ENCODE data around the gene CIC. TPM values are rescaled to one million over a fixed set of nuclear protein-coding genes. Genes with fewer than 3 reads are reported as not detected.

The CIC gene
- total and polyA plus RNA-seq, 10 of the 15 experiments (the other 5 are each of a cell fraction or from before 2014, with no cell fraction given) = 0.18 to 50.6 (median 7.1) TPM

DNA sequence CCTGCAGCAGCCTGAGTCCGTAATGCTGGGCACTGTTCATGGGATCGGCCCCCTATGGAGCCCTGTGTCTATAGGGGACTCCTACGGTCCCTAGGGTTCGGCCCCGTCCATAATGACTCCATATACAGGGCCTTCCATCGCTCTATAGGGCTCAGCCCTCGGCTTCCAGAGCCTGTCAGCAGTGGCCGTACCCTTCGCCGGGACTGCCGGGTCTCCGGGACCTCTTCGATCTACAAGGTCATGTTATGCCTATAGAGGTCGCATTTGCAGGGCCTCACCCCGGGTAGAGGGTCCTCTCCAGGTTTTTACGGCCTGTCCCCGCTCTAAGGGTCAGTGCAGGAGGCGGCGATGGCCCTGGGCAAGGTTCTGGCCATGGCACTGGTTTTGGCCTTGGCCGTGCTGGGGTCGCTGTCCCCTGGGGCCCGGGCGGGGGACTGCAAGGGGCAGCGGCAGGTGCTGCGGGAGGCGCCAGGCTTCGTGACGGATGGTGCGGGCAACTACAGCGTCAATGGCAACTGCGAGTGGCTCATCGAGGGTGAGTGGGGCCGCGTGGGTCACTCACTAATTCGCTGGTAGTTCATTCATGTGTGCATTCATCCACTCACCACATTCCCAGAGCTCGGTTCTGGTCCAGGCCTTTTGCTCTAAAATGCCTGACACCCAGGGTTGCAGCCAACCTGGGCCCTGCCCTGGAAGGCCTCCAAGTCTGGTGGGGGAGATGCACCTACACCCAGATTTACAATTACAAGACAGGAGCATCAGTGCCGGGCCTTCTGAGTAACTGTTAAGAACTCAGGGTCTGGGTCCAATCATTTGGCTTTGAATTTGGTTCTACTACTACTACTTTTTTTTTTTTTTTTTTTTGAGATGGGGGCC, 57.1 kb downstream of the CIC start:
- Histone ChIP-seq H3K27ac (ENCODE audit: control insufficient read depth, insufficient read depth) (peak overlapping the region; percentile 57), H3K36me3 (ENCODE audit: control insufficient read depth in 2 of 2, insufficient read depth in 2 of 2, low read length in 1 of 2) (no peaks in the 10 kb centered on the region), H3K9ac (ENCODE audit: control insufficient read depth, insufficient read depth, low read length) (peak overlapping the region; percentile 92), H4K20me1 (ENCODE audit: control insufficient read depth, insufficient read depth) (no peaks in the 10 kb centered on the region), H3K27me3 (replicated peaks in 1 of 2; ENCODE audit: control insufficient read depth in 2 of 2, insufficient read depth in 2 of 2, low read length in 1 of 2) (peaks cover 3 to 4% of the 10 kb centered on the region in 2 experiments; a peak in 2 of 4 replicates), H3K4me2 (ENCODE audit: control insufficient read depth, insufficient read depth) (peak overlapping the region; percentile 91), H3K4me1 (ENCODE audit: control insufficient read depth, insufficient read depth, low read length) (peaks cover 7% of the 10 kb centered on the region), H3K9me3 (replicated peaks; ENCODE audit: control insufficient read depth, insufficient read depth, low read length) (no peaks in the 10 kb centered on the region), H3K79me2 (ENCODE audit: control insufficient read depth, insufficient read depth, low read length) (peaks cover 13% of the 10 kb centered on the region), H3K4me3 (peak overlapping the region; percentile 93), H2AFZ (ENCODE audit: control insufficient read depth, low read depth, low read length) (peak overlapping the region; percentile 95)
- ChIA-PET SMC1A (ENCODE audit: uncharacterized antibody, unreplicated experiment) (no interaction called here), POLR2A (interaction anchor here (0.7 to 1.0 kb wide), 2 partner anchors 250 to 314 kb away, joined by 3 read pairs; partner anchors contain the start of gene ZNF574), RAD21 (ENCODE audit: unreplicated experiment) (interaction anchor here (0.7 kb wide), 1 partner anchor 75 kb away, joined by 3 read pairs; no protein-coding TSS in a partner anchor), CTCF (interaction anchor here (1.3 to 2.9 kb wide), 2 partner anchors 15 to 75 kb away, joined by 3 to 11 read pairs; no protein-coding TSS in a partner anchor)
- peak; percentile 62 for FAIRE-seq
- in situ Hi-C loops (cut with MboI) = no loop called here
- TSS peak; percentile 88 for BruUV-seq (replicated peaks)
- 5% methylated on average over 37 of the region's 37 CpGs for WGBS (ENCODE audit: insufficient coverage, insufficient replicate concordance, low lambda C conversion rate, missing lambda C conversion rate)
- peak; percentile 43 for ATAC-seq
- DNase-seq (ENCODE audit: low read depth, low spot score) = no peak
- intact Hi-C loops (cut with micrococcal nuclease; ENCODE audit: unreplicated experiment) = loop anchor here (1.0 to 10.0 kb wide), 4 partner anchors 71 to 221 kb away; no protein-coding TSS in a partner anchor
- no peak for TF ChIP-seq FOS (IDR thresholded peaks at IDR 0.05; ENCODE audit: borderline replicate concordance, extremely low read depth, insufficient read length)
- TF ChIP-seq POLR2AphosphoS2 (IDR thresholded peaks at IDR 0.05; ENCODE audit: low read depth, low read length) = no peak
- no peak for TF ChIP-seq DPF2 (IDR thresholded peaks at IDR 0.05)
- no peak for TF ChIP-seq PAX5 (IDR thresholded peaks at IDR 0.05; ENCODE audit: borderline replicate concordance, low read depth, low read length)
- TF ChIP-seq, protein P1, sequence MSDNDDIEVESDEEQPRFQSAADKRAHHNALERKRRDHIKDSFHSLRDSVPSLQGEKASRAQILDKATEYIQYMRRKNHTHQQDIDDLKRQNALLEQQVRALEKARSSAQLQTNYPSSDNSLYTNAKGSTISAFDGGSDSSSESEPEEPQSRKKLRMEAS (IDR thresholded peaks at IDR 0.05; ENCODE audit: low read depth, low read length) = no peak
- TF ChIP-seq CBX3 (IDR thresholded peaks at IDR 0.05; ENCODE audit: borderline replicate concordance, low read depth) = no peak
- no peak for TF ChIP-seq GABPA (IDR thresholded peaks at IDR 0.05; ENCODE audit: low read depth)
- TF ChIP-seq, protein P2, sequence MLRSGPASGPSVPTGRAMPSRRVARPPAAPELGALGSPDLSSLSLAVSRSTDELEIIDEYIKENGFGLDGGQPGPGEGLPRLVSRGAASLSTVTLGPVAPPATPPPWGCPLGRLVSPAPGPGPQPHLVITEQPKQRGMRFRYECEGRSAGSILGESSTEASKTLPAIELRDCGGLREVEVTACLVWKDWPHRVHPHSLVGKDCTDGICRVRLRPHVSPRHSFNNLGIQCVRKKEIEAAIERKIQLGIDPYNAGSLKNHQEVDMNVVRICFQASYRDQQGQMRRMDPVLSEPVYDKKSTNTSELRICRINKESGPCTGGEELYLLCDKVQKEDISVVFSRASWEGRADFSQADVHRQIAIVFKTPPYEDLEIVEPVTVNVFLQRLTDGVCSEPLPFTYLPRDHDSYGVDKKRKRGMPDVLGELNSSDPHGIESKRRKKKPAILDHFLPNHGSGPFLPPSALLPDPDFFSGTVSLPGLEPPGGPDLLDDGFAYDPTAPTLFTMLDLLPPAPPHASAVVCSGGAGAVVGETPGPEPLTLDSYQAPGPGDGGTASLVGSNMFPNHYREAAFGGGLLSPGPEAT (IDR thresholded peaks at IDR 0.05; ENCODE audit: low read depth) = no peak
- TF ChIP-seq RB1 (IDR thresholded peaks at IDR 0.05; ENCODE audit: borderline replicate concordance) = no peak
- TF ChIP-seq IRF4 (IDR thresholded peaks at IDR 0.05; ENCODE audit: low read depth, low read length) = no peak
- TF ChIP-seq CBFB (IDR thresholded peaks at IDR 0.05; ENCODE audit: low read depth) = no peak
- no peak for TF ChIP-seq ZNF217 (IDR thresholded peaks at IDR 0.05)
- no peak for TF ChIP-seq STAT3 (IDR thresholded peaks at IDR 0.05; ENCODE audit: low read depth, low read length)
- TF ChIP-seq LARP7 (IDR thresholded peaks at IDR 0.05) = no peak
- no peak for TF ChIP-seq HDAC6 (IDR thresholded peaks at IDR 0.05; ENCODE audit: unreplicated experiment)
- no peak for TF ChIP-seq ZNF622 (IDR thresholded peaks at IDR 0.05)
- peak; percentile 79 for TF ChIP-seq NR2F1 (conservative IDR thresholded peaks at IDR 0.05)
- TF ChIP-seq, protein P3, sequence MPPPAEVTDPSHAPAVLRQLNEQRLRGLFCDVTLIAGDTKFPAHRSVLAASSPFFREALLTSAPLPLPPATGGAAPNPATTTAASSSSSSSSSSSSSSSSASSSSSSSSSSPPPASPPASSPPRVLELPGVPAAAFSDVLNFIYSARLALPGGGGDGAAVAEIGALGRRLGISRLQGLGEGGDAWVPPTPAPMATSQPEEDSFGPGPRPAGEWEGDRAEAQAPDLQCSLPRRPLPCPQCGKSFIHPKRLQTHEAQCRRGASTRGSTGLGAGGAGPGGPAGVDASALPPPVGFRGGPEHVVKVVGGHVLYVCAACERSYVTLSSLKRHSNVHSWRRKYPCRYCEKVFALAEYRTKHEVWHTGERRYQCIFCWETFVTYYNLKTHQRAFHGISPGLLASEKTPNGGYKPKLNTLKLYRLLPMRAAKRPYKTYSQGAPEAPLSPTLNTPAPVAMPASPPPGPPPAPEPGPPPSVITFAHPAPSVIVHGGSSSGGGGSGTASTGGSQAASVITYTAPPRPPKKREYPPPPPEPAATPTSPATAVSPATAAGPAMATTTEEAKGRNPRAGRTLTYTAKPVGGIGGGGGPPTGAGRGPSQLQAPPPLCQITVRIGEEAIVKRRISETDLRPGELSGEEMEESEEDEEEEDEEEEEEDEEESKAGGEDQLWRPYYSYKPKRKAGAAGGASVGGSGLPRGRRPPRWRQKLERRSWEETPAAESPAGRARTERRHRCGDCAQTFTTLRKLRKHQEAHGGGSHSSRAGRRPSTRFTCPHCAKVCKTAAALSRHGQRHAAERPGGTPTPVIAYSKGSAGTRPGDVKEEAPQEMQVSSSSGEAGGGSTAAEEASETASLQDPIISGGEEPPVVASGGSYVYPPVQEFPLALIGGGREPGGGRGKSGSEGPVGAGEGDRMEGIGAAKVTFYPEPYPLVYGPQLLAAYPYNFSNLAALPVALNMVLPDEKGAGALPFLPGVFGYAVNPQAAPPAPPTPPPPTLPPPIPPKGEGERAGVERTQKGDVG (CRISPR knock-in tag; IDR thresholded peaks at IDR 0.05) = no peak
- no peak for TF ChIP-seq RELA (IDR thresholded peaks at IDR 0.05; ENCODE audit: borderline replicate concordance, partially characterized antibody)
- no peak for TF ChIP-seq CHD1 (IDR thresholded peaks at IDR 0.05; ENCODE audit: low read depth, low read length)
- TF ChIP-seq MEF2B (IDR thresholded peaks at IDR 0.05; ENCODE audit: partially characterized antibody, poor library complexity, severe bottlenecking) = peak; percentile 36

Measured in GM12878 (cell line).